Measurements from ENCODE around the gene PROSER3.

DNA sequence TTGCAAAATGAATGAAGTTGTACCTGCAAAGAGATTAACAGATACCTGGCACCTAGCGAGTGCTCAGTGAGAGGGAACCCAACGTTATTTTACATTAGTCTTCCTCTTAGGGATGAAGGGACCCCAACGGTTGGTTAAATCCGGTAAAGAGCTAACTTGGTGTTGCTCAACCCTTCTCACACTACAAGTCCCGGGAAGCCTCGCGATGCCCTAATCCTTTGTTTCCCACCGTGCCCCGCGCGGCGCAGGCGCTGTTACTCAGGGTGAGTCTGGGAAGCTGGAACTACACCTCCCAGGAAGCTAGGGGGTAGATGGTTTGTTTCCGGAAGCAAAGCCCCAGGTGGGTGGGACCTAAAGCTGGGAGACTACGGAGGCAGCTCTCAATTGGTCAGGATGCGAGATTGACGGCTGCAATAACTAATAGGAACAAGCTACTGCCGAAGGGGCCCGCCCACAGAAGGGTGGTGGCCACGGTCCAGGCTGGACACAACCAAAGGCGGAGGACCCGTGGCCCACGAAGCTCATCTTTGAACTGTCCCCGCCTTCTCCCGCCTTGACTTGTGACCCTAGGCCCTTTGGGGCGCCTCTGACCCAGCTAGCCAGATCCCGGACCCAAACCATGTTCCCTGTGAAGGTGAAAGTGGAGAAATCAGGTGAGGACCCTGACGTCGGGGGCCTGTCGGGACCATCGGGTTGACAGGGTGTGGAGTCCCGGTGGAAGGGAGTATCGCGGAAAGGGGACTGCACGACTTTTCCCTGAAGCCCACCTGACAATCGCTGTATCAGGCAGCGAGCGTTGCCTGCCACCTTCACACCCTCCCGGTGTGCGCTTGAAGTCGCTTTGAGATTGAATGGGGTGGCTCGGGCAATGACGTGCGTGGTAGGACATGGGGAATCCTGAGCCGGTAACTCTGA lies 9.6 kb upstream of the PROSER3 start, which contains the start of gene LIN37:
- TF ChIP-seq, protein P1, sequence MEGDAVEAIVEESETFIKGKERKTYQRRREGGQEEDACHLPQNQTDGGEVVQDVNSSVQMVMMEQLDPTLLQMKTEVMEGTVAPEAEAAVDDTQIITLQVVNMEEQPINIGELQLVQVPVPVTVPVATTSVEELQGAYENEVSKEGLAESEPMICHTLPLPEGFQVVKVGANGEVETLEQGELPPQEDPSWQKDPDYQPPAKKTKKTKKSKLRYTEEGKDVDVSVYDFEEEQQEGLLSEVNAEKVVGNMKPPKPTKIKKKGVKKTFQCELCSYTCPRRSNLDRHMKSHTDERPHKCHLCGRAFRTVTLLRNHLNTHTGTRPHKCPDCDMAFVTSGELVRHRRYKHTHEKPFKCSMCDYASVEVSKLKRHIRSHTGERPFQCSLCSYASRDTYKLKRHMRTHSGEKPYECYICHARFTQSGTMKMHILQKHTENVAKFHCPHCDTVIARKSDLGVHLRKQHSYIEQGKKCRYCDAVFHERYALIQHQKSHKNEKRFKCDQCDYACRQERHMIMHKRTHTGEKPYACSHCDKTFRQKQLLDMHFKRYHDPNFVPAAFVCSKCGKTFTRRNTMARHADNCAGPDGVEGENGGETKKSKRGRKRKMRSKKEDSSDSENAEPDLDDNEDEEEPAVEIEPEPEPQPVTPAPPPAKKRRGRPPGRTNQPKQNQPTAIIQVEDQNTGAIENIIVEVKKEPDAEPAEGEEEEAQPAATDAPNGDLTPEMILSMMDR (IDR thresholded peaks at IDR 0.05), result no peak
- no peak for TF ChIP-seq ZFX (IDR thresholded peaks at IDR 0.05; ENCODE audit: borderline replicate concordance)
